K562 (cell line): Measurements from ENCODE around the gene TIMM10. TPM values are rescaled to one million over a fixed set of nuclear protein-coding genes. Genes with fewer than 3 reads are reported as not detected.

Experiments
- ATAC-seq: fragments of 200-7000 bp; cut with Tn5 transposase; 3 replicates; pipeline ENCODE4 v1.9.1; 2020; ENCODE audit warnings: moderate library complexity
- BruUV-seq: library from RNA; stranded (reverse); fragments of 400-500 nt; replicated peaks from 2 replicates; lab custom pipeline; 2021; lab: Mats Ljungman, UMichigan
- CTCF ChIA-PET: fragments of 300-600 bp; formaldehyde crosslinking; extraction: SDS; loops from one replicate; lab custom pipeline; 2021; ENCODE audit warnings: low intra/inter-chr PET ratio; lab: Yijun Ruan, JAX
- POLR2A ChIA-PET: fragments of 300-600, 350-650 bp; sonication (Branson Sonifier 250); formaldehyde crosslinking; extraction: SDS; loops from one replicate; lab custom pipeline; 2021; ENCODE audit warnings: antibody characterized with exemption, inconsistent platforms; lab: Yijun Ruan, JAX
- DNase-seq, 4 experiments: peaks; one replicate each; pipeline versions ENCODE4 v3.0.0 to v3.0.0-alpha.2; 2011 to 2018; ENCODE audit warnings: low spot score in 3 of 4, mixed read lengths in 3 of 4; ENCODE audit errors: extremely low read depth in 1 of 4
- FAIRE-seq: peaks from 2 replicates; lab custom pipeline; 2011; peaks lifted over from hg19 to GRCh38; lab: Jason Lieb, UNC
- H2AFZ ChIP-seq: 2 replicates; pipeline ENCODE4 v1.6.0; 2011; ENCODE audit warnings: low read depth, low read length, control low read depth, inconsistent platforms
- H3K27ac ChIP-seq: fragments of 200-600 bp; 3 replicates; pipeline ENCODE4 v1.8.0; 2011; ENCODE audit warnings: low read depth, mild to moderate bottlenecking, control low read depth, inconsistent platforms, low read length, moderate library complexity, mixed read lengths; ENCODE audit errors: extremely low read depth
- H3K27me3 ChIP-seq, 2 experiments: fragments of 300-600 bp in 1 of 2; 2 replicates in 1 of 2; 3 replicates in 1 of 2; pipeline versions ENCODE4 v1.6.0 to v1.8.0; 2011; ENCODE audit warnings: inconsistent platforms in 2 of 2, low read length in 2 of 2, mild to moderate bottlenecking in 1 of 2, mixed read lengths in 1 of 2, moderate library complexity in 1 of 2; ENCODE audit not compliant: control insufficient read depth in 2 of 2, insufficient read depth in 2 of 2
- H3K36me3 ChIP-seq: fragments of 300-600 bp; 3 replicates; pipeline ENCODE4 v1.8.0; 2011; ENCODE audit warnings: mild to moderate bottlenecking, low read length, inconsistent platforms; ENCODE audit not compliant: control insufficient read depth, insufficient read depth
- H3K4me1 ChIP-seq, 2 experiments: fragments of 200-600 bp in 1 of 2; replicated peaks in 1 of 2; 2 replicates in 1 of 2; 3 replicates in 1 of 2; pipeline versions ENCODE4 v1.5.1 to v1.8.0; 2011; ENCODE audit warnings: inconsistent platforms in 2 of 2, low read length in 2 of 2, mild to moderate bottlenecking in 1 of 2, mixed read lengths in 1 of 2, moderate library complexity in 1 of 2; ENCODE audit not compliant: control insufficient read depth in 2 of 2, insufficient read depth in 2 of 2
- H3K4me2 ChIP-seq: 2 replicates; pipeline ENCODE4 v1.6.1; 2011; ENCODE audit warnings: low read length, control low read depth, inconsistent platforms, mixed read lengths; ENCODE audit not compliant: insufficient read depth
- H3K4me3 ChIP-seq: fragments of 200-600 bp; sonication (generic), shearing (Covaris generic); 2 replicates; pipeline ENCODE4 v1.5.1; 2016; ENCODE audit warnings: control low read depth, inconsistent platforms
- H3K79me2 ChIP-seq: fragments of 200-600 bp; 3 replicates; pipeline ENCODE4 v1.8.0; 2011; ENCODE audit warnings: low read length, inconsistent platforms; ENCODE audit not compliant: control insufficient read depth, insufficient read depth
- H3K9ac ChIP-seq, 2 experiments: 2 replicates each; pipeline versions ENCODE4 v1.6.0 to v1.6.1; 2011; ENCODE audit warnings: low read depth in 2 of 2, low read length in 2 of 2, control low read depth in 1 of 2, inconsistent platforms in 1 of 2, mild to moderate bottlenecking in 1 of 2, mixed read lengths in 1 of 2; ENCODE audit not compliant: insufficient read depth in 1 of 2
- H3K9me1 ChIP-seq: one replicate; pipeline ENCODE4 v1.6.0; 2011; ENCODE audit warnings: inconsistent platforms, mild to moderate bottlenecking, low read length, moderate library complexity; ENCODE audit not compliant: control insufficient read depth, insufficient read depth
- H3K9me3 ChIP-seq: replicated peaks from 2 replicates; pipeline ENCODE4 v1.5.1; 2011; ENCODE audit warnings: low read depth, low read length, inconsistent platforms; ENCODE audit not compliant: control insufficient read depth, insufficient read depth
- H4K20me1 ChIP-seq: replicated peaks from 2 replicates; pipeline ENCODE4 v1.6.1; 2011; ENCODE audit warnings: low read length, inconsistent platforms, mixed read lengths; ENCODE audit not compliant: control insufficient read depth, insufficient read depth
- NCOA1 ChIP-seq: fragments of 450-650 bp; IDR thresholded peaks from 2 replicates; pipeline ENCODE4 v1.6.1; 2016; ENCODE audit warnings: low read depth
- ZC3H11A ChIP-seq: IDR thresholded peaks from 2 replicates; pipeline ENCODE4 v1.6.1; 2012; ENCODE audit warnings: low read depth, low read length, improper control_type of control experiment
- ZFX ChIP-seq: sonication (generic); formaldehyde crosslinking; IDR thresholded peaks from 2 replicates; pipeline ENCODE4 v1.8.0; 2022; ENCODE audit warnings: mild to moderate bottlenecking, missing genetic modification reagents, moderate library complexity
- WGBS: fragments of 100-300 bp; shearing (Covaris generic); methylation state at CpG from one replicate; pipeline ENCODE4 v1.1.6; 2016; ENCODE audit warnings: low coverage, mixed read lengths; ENCODE audit not compliant: insufficient coverage; ENCODE audit errors: missing lambda C conversion rate; 5-methylcytosine and 5-hydroxymethylcytosine counted together
- in situ Hi-C: fragments of 300-500 bp; cut with MboI; formaldehyde crosslinking; loops from 4 replicates; pipeline ENCODE4 v1.15.0; 2018; ENCODE audit warnings: inconsistent platforms, mixed read lengths
- intact Hi-C: fragments of 100-400 bp; cut with micrococcal nuclease; formaldehyde crosslinking; loops from 2 replicates; pipeline ENCODE4 v1.14.2; 2022
- polyA plus RNA-seq, 8 experiments: library from polyadenylated mRNA; depleted of rRNA in 4 of 8; stranded (reverse) in 5 of 8; unstranded in 3 of 8; fragments of >200 nt; fragmentation: Nextera tagmentation in 2 of 8; fragmentation: Illumina TruSeq in 1 of 8; extraction: Ambion mirVana in 2 of 8; extraction: Trizol in 1 of 8; gene quantifications; 2 replicates each; pipeline versions ENCODE4 v1.2.1 to v1.2.3, GENCODE V29; 2011 to 2014; ENCODE audit warnings: inconsistent platforms in 1 of 8, missing spikeins in 1 of 8
- total RNA-seq, 7 experiments: library from RNA; depleted of rRNA in 6 of 7; stranded (reverse); fragments of >200 nt in 6 of 7; fragmentation: Illumina TruSeq in 2 of 7; extraction: Trizol in 2 of 7; gene quantifications; 2 replicates each; pipeline versions ENCODE4 v1.2.1 to v1.2.3, GENCODE V29; 2011 to 2021; ENCODE audit warnings: low replicate concordance in 1 of 7

Gene TIMM10
- total and polyA plus RNA-seq, 9 of the 15 experiments (the other 6 are each of a cell fraction or from before 2014, with no cell fraction given) = 109 to 553 (median 172) TPM

- H4K20me1 ChIP-seq = peaks cover 27% of the 10 kb centered on the region
- H3K79me2 ChIP-seq = 0 out of 3 replicates have a peak, but pooled peaks cover 3% of the 10 kb centered on the region
- no peaks in the 10 kb centered on the region for H3K9me1 ChIP-seq
- BruUV-seq = no TSS peak
- TF ChIP-seq NCOA1 = no peak
- no peak for TF ChIP-seq ZFX (CRISPR knock-in tag)
- TF ChIP-seq ZC3H11A = no peak
- FAIRE-seq = no peak
- H3K9ac ChIP-seq = no peak overlapping the region
- no peak for DNase-seq
- ChIA-PET POLR2A (interaction anchor here (0.6 to 1.2 kb wide), 3 partner anchors 15 to 190 kb away, joined by 3 to 6 read pairs (median 3); no protein-coding TSS in a partner anchor), CTCF (interaction anchor here (0.5 kb wide), 1 partner anchor 19 kb away, joined by 3 read pairs; no protein-coding TSS in a partner anchor)
- H3K4me1 ChIP-seq = peaks cover 23 to 26% of the 10 kb centered on the region in 2 experiments
- no peak overlapping the region for H3K27ac ChIP-seq
- H3K27me3 ChIP-seq = no peaks in the 10 kb centered on the region
- H3K4me2 ChIP-seq = no peak overlapping the region
- peaks cover 79% of the 10 kb centered on the region for H3K36me3 ChIP-seq
- no peak overlapping the region for H3K4me3 ChIP-seq
- H2AFZ ChIP-seq = no peak overlapping the region
- intact Hi-C loops = no loop called here
- 91% methylated on average over 15 of the region's 15 CpGs for WGBS
- in situ Hi-C loops = no loop called here
- H3K9me3 ChIP-seq = no peaks in the 10 kb centered on the region
- ATAC-seq = no peak
These were observed 33.0 kb downstream of the TIMM10 start for GRCh38 chr11:57497303-57498247.
